A549 (cell line): ENCODE data around the gene ZDHHC23. TPM values are rescaled to one million over a fixed set of nuclear protein-coding genes. Genes with fewer than 3 reads are reported as not detected.

ENCODE experiments used
- ATAC-seq, 2 experiments: fragments of 200-7000 bp in 1 of 2; fragments of >200 bp in 1 of 2; cut with Nextera tagmentation in 1 of 2; cut with Tn5 transposase in 1 of 2; 3 replicates each; pipeline versions ENCODE4 v1.8.0 to v1.9.1; 2018 to 2020; ENCODE audit warnings: mild to moderate bottlenecking in 1 of 2, moderate library complexity in 1 of 2
- CTCF ChIA-PET: fragments of 300-600 bp; sonication (Branson Sonifier 250); formaldehyde crosslinking; extraction: SDS; loops from one replicate; lab custom pipeline; 2021; ENCODE audit warnings: antibody characterized with exemption, inconsistent platforms; lab: Yijun Ruan, JAX
- POLR2A ChIA-PET: fragments of 350-600 bp; formaldehyde crosslinking; extraction: SDS; loops from one replicate; lab custom pipeline; 2021; ENCODE audit warnings: antibody characterized with exemption, inconsistent platforms; lab: Yijun Ruan, JAX
- DNase-seq, 2 experiments: peaks; one replicate each; pipeline versions ENCODE4 v3.0.0 to v3.0.0-alpha.2; 2011 to 2016; ENCODE audit warnings: low read depth in 1 of 2, low spot score in 1 of 2
- FAIRE-seq: peaks from 2 replicates; lab custom pipeline; 2011; peaks lifted over from hg19 to GRCh38; lab: Jason Lieb, UNC
- H3K27ac ChIP-seq, 2 experiments: fragments of >200 bp; sonication (Bioruptor Twin); formaldehyde crosslinking; 3 replicates each; pipeline ENCODE4 v1.5.1; 2016 to 2017
- H3K4me1 ChIP-seq: fragments of >200 bp; sonication (Bioruptor Twin); formaldehyde crosslinking; 3 replicates; pipeline ENCODE4 v1.6.1; 2016
- H3K4me2 ChIP-seq: fragments of >200 bp; sonication (Bioruptor Twin); formaldehyde crosslinking; 3 replicates; pipeline ENCODE4 v1.6.1; 2016
- H3K4me3 ChIP-seq: fragments of >200 bp; sonication (Bioruptor Twin); formaldehyde crosslinking; 3 replicates; pipeline ENCODE4 v1.5.1; 2016
- H3K9me3 ChIP-seq: fragments of >200 bp; sonication (Bioruptor Twin); formaldehyde crosslinking; 3 replicates; pipeline ENCODE4 v1.6.1; 2016
- CBX8 ChIP-seq: fragments of 200-600 bp; sonication (generic); IDR thresholded peaks from 2 replicates; pipeline ENCODE4 v1.6.1; 2016
- CEBPB ChIP-seq, 2 experiments: fragments of >200 bp in 1 of 2; sonication (Bioruptor Twin) in 1 of 2; formaldehyde crosslinking in 1 of 2; IDR thresholded peaks; 2 replicates each; pipeline ENCODE4 v1.6.1; 2012 to 2016
- CHD4 ChIP-seq: fragments of 200-600 bp; sonication (generic); IDR thresholded peaks from 2 replicates; pipeline ENCODE4 v1.6.1; 2016; ENCODE audit warnings: antibody characterized with exemption, mild to moderate bottlenecking, borderline replicate concordance
- EP300 ChIP-seq, 2 experiments: fragments of >200 bp; sonication (Bioruptor Twin); formaldehyde crosslinking; IDR thresholded peaks; 2 replicates in 1 of 2; 3 replicates in 1 of 2; pipeline ENCODE4 v1.6.1; 2016 to 2017
- FOSL2 ChIP-seq, 2 experiments: fragments of 450-650 bp in 1 of 2; fragments of >200 bp in 1 of 2; sonication (Bioruptor Twin) in 1 of 2; formaldehyde crosslinking; IDR thresholded peaks; 2 replicates each; pipeline versions ENCODE4 v1.5.0 to v1.6.1; 2016 to 2020; ENCODE audit warnings: mild to moderate bottlenecking in 1 of 2, moderate library complexity in 1 of 2
- FOXS1 ChIP-seq: fragments of 250-450 bp; sonication (Bioruptor Pico); IDR thresholded peaks from 2 replicates; pipeline ENCODE4 v1.5.0; 2020; ENCODE audit warnings: mild to moderate bottlenecking, moderate library complexity
- GATA3 ChIP-seq: IDR thresholded peaks from 2 replicates; pipeline ENCODE4 v1.6.1; 2012; ENCODE audit warnings: borderline replicate concordance
- HOXB5 ChIP-seq: fragments of 250-450 bp; sonication (Bioruptor Pico); IDR thresholded peaks from 2 replicates; pipeline ENCODE4 v1.5.0; 2020; ENCODE audit warnings: mild to moderate bottlenecking, moderate library complexity
- KDM5A ChIP-seq: fragments of 200-600 bp; sonication (generic); IDR thresholded peaks from 2 replicates; pipeline ENCODE4 v1.6.1; 2016; ENCODE audit warnings: antibody characterized with exemption, mild to moderate bottlenecking
- MAZ ChIP-seq: fragments of 150-350 bp; IDR thresholded peaks from 2 replicates; pipeline ENCODE4 v1.6.1; 2014; ENCODE audit warnings: antibody characterized with exemption, low read depth, low read length, borderline replicate concordance
- MYC ChIP-seq: IDR thresholded peaks from 2 replicates; pipeline ENCODE4 v1.6.1; 2012; ENCODE audit warnings: mild to moderate bottlenecking, inconsistent platforms, low read length, improper control_type of control experiment, borderline replicate concordance
- PBX3 ChIP-seq: IDR thresholded peaks from 2 replicates; pipeline ENCODE4 v1.6.1; 2012
- RARB ChIP-seq: fragments of 250-450 bp; sonication (Bioruptor Pico); IDR thresholded peaks from 2 replicates; pipeline ENCODE4 v1.8.0; 2021; ENCODE audit warnings: mild to moderate bottlenecking, moderate library complexity
- SMC3 ChIP-seq: fragments of >200 bp; sonication (Bioruptor Twin); formaldehyde crosslinking; IDR thresholded peaks from 3 replicates; pipeline ENCODE4 v1.6.1; 2018; ENCODE audit warnings: inconsistent platforms
- SREBF2 ChIP-seq: fragments of 450-650 bp; IDR thresholded peaks from 2 replicates; pipeline ENCODE4 v1.6.1; 2014; ENCODE audit warnings: mild to moderate bottlenecking, moderate library complexity
- TFCP2L1 ChIP-seq: fragments of 250-450 bp; sonication (Bioruptor Pico); IDR thresholded peaks from 2 replicates; pipeline ENCODE4 v1.5.0; 2021; ENCODE audit warnings: mild to moderate bottlenecking
- ZNF302 ChIP-seq: fragments of 250-450 bp; sonication (Bioruptor Pico); IDR thresholded peaks from 2 replicates; pipeline ENCODE4 v1.9.0; 2021; ENCODE audit warnings: inconsistent platforms, mild to moderate bottlenecking, moderate library complexity
- WGBS: methylation state at CpG from one replicate; pipeline ENCODE4 v1.1.6; 2017; ENCODE audit errors: missing lambda C conversion rate; 5-methylcytosine and 5-hydroxymethylcytosine counted together
- polyA plus RNA-seq, 4 experiments: library from polyadenylated mRNA; depleted of rRNA in 3 of 4; stranded (reverse); fragments of >200 nt; fragmentation: RNase III in 1 of 4; extraction: RNeasy Plus Mini Kit Qiagen cat#74134 plus additional on column Dnase treatment in 1 of 4; gene quantifications; 2 replicates in 3 of 4; 3 replicates in 1 of 4; pipeline ENCODE4 v1.2.3, GENCODE V29; 2011 to 2017
- TF ChIP-seq, protein P1 (sequence below): fragments of 250-450 bp; sonication (Bioruptor Pico); IDR thresholded peaks from 2 replicates; pipeline ENCODE4 v1.5.0; 2020; ENCODE audit warnings: low read depth, mild to moderate bottlenecking, moderate library complexity
- TF ChIP-seq, protein P2 (sequence below): fragments of 200-600 bp; sonication (generic); IDR thresholded peaks from 2 replicates; pipeline ENCODE4 v1.6.1; 2016; ENCODE audit warnings: antibody characterized with exemption, mild to moderate bottlenecking, moderate library complexity
- TF ChIP-seq, protein P3 (sequence below): fragments of >200 bp; sonication (Bioruptor Twin); formaldehyde crosslinking; IDR thresholded peaks from 3 replicates; pipeline ENCODE4 v1.6.1; 2016
- TF ChIP-seq, protein P4 (sequence below): IDR thresholded peaks from 2 replicates; pipeline ENCODE4 v1.6.1; 2012; ENCODE audit warnings: low read depth, borderline replicate concordance

The ZDHHC23 gene
- polyA plus RNA-seq, 2 of the 4 experiments (the other 2 are of a cell fraction): 3.1 to 5.8 TPM

DNA sequence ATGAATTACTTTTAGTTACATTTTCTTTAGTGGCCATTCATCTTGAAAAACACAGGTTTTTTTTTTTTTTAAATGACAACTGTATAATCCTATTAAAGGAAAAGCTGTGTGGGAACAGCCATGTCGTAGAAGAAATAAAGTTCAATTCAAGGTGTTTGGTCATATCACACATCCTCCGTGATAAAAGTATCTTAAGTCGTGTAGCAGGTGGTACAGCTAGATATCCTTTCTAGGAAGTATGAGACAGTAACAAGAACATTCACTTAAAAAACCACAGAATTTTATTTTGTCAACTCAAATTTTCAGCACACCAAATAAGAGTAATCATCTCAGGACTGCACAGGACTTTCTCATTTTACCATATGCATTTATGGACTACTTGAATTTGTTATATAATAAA lies 16.1 kb downstream of the ZDHHC23 start (continued):
- no peak for TF ChIP-seq RARB

DNA sequence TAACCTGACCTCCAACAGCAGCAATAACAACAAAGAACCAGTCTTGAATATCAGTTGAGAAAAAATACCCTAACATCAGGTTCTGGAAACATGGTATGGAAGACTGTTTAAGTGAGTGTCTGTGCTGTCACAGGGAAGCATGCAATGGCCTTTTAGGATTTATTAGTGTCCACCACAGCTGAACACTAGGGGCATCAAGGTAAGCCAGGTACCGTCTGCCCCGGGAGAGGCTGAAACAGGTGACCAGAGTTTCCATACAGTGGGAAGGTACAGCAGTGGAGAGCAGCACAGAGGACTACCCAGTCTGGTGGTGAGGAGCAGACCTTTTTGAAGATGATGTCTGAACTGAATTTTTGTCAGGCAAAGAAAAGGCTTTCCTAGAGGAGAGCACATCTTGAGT lies 18.4 kb downstream of the ZDHHC23 start:
- H3K27ac ChIP-seq: no peak overlapping the region
- WGBS: 47% methylated on average over 2 of the region's 2 CpGs
- POLR2A ChIA-PET: no interaction called here
- TF ChIP-seq TFCP2L1 (no peak), SREBF2 (no peak), MYC (no peak), FOSL2 (IDR thresholded peaks at IDR 0.05) (no peak), FOSL2 (CRISPR knock-in tag; IDR thresholded peaks at IDR 0.05) (no peak), HOXB5 (CRISPR knock-in tag) (no peak)
- TF ChIP-seq, protein P1, sequence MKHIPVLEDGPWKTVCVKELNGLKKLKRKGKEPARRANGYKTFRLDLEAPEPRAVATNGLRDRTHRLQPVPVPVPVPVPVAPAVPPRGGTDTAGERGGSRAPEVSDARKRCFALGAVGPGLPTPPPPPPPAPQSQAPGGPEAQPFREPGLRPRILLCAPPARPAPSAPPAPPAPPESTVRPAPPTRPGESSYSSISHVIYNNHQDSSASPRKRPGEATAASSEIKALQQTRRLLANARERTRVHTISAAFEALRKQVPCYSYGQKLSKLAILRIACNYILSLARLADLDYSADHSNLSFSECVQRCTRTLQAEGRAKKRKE: no peak
- TF ChIP-seq, protein P2, sequence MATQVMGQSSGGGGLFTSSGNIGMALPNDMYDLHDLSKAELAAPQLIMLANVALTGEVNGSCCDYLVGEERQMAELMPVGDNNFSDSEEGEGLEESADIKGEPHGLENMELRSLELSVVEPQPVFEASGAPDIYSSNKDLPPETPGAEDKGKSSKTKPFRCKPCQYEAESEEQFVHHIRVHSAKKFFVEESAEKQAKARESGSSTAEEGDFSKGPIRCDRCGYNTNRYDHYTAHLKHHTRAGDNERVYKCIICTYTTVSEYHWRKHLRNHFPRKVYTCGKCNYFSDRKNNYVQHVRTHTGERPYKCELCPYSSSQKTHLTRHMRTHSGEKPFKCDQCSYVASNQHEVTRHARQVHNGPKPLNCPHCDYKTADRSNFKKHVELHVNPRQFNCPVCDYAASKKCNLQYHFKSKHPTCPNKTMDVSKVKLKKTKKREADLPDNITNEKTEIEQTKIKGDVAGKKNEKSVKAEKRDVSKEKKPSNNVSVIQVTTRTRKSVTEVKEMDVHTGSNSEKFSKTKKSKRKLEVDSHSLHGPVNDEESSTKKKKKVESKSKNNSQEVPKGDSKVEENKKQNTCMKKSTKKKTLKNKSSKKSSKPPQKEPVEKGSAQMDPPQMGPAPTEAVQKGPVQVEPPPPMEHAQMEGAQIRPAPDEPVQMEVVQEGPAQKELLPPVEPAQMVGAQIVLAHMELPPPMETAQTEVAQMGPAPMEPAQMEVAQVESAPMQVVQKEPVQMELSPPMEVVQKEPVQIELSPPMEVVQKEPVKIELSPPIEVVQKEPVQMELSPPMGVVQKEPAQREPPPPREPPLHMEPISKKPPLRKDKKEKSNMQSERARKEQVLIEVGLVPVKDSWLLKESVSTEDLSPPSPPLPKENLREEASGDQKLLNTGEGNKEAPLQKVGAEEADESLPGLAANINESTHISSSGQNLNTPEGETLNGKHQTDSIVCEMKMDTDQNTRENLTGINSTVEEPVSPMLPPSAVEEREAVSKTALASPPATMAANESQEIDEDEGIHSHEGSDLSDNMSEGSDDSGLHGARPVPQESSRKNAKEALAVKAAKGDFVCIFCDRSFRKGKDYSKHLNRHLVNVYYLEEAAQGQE: no peak
- TF ChIP-seq, all 56 proteins: peak for 0
- ATAC-seq (peak in 1 of 2 experiments; percentile 63; a peak in 2 of 6 replicates), DNase-seq (no peak), FAIRE-seq (no peak)
- Histone ChIP-seq H3K9me3 (no peaks in the 10 kb centered on the region), H3K4me1 (no peaks in the 10 kb centered on the region), H3K4me3 (no peak overlapping the region), H3K4me2 (no peak overlapping the region)
- CTCF ChIA-PET: interaction anchor here (1.6 kb wide), 1 partner anchor 121 kb away, joined by 3 read pairs; no protein-coding TSS in a partner anchor

GRCh38 chr3:113968986-113969385 lies 21.2 kb downstream of the ZDHHC23 start:
- no peak for ATAC-seq
- TF ChIP-seq ZNF302 (CRISPR knock-in tag) (no peak), PBX3 (no peak), SMC3 (no peak), CHD4 (no peak), GATA3 (no peak), CEBPB (IDR thresholded peaks at IDR 0.05) (no peak), MAZ (no peak), FOXS1 (CRISPR knock-in tag) (no peak), KDM5A (no peak), EP300 (IDR thresholded peaks at IDR 0.05) (no peak), CBX8 (no peak)
- TF ChIP-seq, protein P3, sequence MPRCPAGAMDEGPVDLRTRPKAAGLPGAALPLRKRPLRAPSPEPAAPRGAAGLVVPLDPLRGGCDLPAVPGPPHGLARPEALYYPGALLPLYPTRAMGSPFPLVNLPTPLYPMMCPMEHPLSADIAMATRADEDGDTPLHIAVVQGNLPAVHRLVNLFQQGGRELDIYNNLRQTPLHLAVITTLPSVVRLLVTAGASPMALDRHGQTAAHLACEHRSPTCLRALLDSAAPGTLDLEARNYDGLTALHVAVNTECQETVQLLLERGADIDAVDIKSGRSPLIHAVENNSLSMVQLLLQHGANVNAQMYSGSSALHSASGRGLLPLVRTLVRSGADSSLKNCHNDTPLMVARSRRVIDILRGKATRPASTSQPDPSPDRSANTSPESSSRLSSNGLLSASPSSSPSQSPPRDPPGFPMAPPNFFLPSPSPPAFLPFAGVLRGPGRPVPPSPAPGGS: no peak
- TF ChIP-seq, protein P4, sequence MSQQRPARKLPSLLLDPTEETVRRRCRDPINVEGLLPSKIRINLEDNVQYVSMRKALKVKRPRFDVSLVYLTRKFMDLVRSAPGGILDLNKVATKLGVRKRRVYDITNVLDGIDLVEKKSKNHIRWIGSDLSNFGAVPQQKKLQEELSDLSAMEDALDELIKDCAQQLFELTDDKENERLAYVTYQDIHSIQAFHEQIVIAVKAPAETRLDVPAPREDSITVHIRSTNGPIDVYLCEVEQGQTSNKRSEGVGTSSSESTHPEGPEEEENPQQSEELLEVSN: no peak
- Histone ChIP-seq H3K4me2 (no peak overlapping the region), H3K4me3 (no peak overlapping the region), H3K4me1 (no peaks in the 10 kb centered on the region), H3K9me3 (peaks cover 5% of the 10 kb centered on the region; the same call in 2 of the 3 replicates), H3K27ac (no peak overlapping the region)
- FAIRE-seq: no peak
- DNase-seq: no peak
- 64% methylated on average over 2 of the region's 2 CpGs for WGBS
- POLR2A ChIA-PET: no interaction called here
- CTCF ChIA-PET: interaction anchor here (0.7 kb wide), 1 partner anchor 46 kb away, joined by 4 read pairs; no protein-coding TSS in a partner anchor
